HG02938 (cell line): ENCODE data around the gene TRIM65.
"Not testable (repeated sequence)": the region's sequence is repeated elsewhere in the genome, so short reads cannot be mapped to it uniquely, and the experiment has no call there.

Experiments used
- ATAC-seq: cut with Tn5 transposase; IDR thresholded peaks from one replicate; pipeline ENCODE4 v1.9.1; 2021; ENCODE audit warnings: mild to moderate bottlenecking, moderate library complexity; ENCODE audit not compliant: unreplicated experiment

The TRIM65 gene

DNA sequence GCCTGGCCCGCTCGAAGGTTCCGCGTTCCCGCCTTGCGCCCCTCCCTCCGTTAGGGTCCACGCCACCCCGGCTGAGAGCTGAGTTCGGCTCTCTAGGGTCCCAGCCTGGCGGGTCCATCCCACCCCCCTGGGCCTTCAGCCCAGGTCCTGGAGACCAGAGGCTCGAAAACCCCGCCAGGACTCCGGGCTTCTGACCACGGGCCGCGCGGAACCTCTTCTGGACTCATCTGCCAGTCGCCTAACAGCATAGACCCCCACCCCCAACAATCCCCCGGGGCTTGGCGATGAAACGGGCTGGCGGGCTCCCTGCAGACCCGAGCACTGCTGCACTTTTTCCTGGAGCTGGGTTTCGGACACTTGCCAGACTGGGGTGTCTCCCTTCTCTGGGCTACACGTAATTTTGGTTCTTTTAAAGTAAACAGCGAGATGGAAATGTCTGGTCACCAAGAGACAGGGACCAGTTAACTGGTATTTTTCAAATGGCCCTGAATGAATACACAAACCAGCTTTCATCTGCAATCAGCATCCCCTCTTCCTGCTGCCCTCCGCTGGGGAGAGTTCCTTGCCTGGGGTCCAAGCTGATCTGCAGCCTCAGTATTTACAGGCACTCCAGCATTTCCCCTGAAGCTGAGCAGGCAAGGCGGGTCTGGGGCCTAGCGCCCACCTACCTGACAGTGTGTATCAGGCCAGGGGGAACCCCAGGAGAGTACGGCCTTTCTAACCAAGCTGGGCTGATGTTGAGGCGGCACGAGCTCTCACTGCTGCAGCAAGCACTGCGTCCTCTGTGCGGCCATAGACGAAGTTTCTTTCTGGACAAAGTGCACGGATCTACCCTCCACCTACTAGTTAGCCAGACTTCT lies 639 bp upstream of the TRIM65 start:
- no peak for ATAC-seq

DNA sequence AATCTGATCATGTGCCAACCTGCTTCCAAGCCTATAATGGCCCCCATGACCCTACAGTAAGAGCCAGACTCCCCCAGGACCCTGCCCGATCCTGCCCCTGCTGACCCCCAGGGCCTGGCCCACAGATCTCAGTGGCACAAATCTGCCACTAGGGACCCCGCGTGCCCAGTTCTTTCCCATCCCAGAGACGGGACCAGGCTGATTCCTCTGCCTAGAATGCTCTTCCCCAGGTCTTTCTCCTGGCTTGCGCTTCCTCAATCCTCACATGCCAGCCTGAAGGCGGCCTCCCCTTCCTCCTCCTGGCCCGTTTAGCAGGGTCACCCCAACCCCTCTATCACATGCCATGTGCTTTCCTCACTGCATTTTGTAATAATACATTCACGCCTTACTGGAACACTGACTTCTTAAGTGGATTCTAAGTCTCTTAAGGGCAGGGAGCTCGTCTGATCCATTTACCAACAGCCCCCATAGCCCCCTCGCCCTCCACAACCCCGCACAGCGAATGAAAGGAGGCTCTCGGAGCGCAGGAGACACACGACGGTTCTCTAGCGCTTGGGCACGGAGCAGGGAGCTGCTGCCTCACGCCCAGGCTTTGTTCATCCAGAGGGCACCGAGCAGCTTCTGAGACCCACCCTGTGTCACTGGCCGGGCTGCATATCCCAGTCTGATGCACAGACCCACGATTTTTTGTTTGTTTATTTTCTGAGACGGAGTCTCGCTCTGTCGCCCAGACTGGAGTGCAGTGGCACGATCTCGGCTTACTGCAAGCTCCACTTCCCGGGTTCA lies 1.2 kb downstream of the TRIM65 start:
- no peak for ATAC-seq

- no peak for ATAC-seq
These were observed 2.6 kb downstream of the TRIM65 start for GRCh38 chr17:75894049-75894733.

- no peak for ATAC-seq
These were observed 3.3 kb downstream of the TRIM65 start for GRCh38 chr17:75893305-75894048.

DNA sequence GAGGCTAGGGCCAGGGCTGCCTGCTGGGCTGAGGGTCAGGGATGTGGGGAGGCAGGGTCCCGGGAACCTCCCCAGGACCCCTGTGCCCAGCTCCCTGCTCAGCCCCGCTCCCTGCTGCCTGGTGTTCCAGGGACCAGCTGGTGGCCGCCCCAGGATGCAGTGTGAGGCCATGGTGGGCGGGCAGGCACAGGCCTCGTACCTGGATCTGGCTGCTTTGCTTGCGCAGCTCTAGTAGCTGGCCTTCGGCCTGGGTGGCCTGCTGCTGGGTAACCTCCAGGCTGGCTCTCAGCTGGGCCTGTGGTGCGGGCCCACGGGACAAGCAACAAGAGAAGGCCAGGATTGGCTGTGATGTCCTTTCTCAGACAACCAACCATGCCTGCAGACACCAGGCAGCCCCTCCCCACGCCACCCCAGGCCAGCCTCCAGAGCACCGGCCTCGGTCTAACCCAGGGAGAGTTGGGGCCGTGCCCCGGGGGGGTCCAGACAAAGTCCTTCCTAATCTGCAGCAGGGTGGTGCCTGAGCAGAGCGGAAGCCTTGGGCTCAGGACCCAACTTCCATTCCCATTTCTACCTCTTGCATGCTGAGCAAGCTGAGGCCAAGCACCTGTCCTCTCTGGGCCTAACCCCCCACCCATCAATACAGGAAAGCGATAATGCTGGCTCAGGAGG lies 4.1 kb downstream of the TRIM65 start:
- no peak for ATAC-seq

GRCh38 chr17:75891605-75892555 lies 4.9 kb downstream of the TRIM65 start:
- no peak for ATAC-seq

DNA sequence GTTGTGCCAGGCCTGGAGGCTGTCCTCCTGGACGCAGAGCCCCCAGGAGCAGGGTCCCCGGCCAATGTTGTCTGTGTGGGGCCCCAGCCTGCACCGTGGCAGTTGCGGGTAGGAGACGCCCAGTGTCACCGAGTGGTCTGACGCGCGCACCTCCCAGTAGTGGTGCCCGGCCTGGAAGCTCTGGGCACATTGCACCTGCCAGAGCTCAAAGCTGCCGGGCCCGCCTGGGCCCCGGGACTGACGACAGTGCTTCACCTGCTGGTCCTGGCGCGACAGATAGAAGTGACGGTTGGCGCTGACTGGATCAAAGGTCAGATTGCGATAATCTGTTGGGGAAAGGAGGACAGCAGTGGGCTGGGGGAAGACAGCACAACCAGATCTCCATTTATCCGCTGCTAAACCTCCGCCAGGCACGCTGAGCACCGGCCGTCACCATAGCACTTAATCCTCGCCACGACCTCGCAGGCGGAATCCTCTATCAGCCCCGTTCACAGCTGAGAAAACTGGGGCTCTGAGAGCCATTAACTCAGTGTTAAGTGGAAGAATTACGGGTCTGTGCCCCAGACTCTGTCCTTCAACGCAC lies 5.6 kb downstream of the TRIM65 start:
- ATAC-seq: no peak

- no peak for ATAC-seq
These were observed 7.3 kb downstream of the TRIM65 start for GRCh38 chr17:75889454-75889853.

- no peak for ATAC-seq
These were observed 8.3 kb downstream of the TRIM65 start for GRCh38 chr17:75888484-75888883.

- ATAC-seq: not testable (repeated sequence)
These were observed 10.9 kb downstream of the TRIM65 start for GRCh38 chr17:75885860-75886259.

- ATAC-seq: no peak
These were observed 11.3 kb downstream of the TRIM65 start for GRCh38 chr17:75885431-75885830.

DNA sequence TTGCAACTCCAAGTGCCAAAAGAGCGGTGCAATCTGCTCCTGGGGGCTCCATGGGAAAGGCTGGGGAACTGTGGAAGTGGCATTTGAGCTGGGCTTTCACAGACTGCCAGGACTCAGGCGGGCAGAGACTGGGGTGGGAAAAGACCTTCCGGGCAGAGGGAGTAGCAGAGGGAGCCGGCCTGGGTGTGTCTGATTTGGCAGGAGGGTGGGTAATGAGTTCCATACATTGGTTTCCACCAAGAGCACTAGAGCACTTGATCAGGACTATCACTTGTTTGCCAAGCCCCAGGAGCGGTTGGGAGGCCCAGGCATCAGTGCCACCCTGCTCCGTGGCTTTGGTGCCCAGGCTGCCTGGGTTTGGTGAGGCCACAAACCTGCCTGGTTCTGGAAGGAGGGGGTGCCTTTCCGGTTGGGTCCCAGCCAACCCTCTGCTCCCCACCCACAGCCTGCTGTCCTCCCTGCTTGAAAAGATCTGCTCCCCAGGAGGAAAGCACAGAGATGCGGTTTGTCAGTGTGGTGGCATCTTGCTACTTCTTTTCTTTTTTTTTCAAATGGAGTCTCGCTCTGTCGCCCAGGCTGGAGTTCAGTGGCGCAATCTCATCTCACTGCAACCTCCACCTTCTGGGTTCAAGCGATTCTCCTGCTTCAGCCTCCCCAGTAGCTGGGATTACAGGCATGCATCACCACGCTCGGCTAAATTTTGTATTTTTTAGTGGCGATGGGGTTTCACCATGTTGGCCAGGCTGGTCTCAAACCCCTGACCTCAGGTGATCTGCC lies 14.9 kb downstream of the TRIM65 start:
- ATAC-seq: no peak

- no peak for ATAC-seq
These were observed 16.5 kb downstream of the TRIM65 start for GRCh38 chr17:75880266-75880665.

GRCh38 chr17:75878174-75878998 lies 18.4 kb downstream of the TRIM65 start, which contains the start of gene TRIM47:
Gene TRIM47 (minus strand): TSS chr17:75878581. CDS start chr17:75878548, 33 bp downstream.
- ATAC-seq: no peak

DNA sequence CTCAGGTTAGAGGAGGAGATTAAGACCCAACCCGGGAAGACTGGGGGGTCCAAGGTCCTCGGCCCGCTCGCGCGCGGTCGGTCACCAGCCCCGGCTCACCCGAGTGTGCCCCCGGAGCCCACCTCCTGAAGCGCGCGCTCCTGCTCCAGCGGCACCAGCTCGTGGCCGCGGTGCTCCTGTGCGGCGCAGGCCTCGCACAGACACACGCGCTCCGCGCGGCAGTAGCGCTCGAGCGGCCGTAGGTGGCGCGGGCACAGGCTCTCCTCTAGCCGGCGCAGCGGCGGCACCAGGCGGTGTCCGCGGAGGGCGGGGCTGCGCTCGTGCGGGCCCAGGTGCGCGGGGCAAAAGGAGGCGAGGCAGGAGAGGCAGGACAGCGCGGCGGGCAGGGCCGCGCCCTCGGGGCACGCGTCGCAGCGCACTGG lies 19.0 kb downstream of the TRIM65 start:
- no peak for ATAC-seq

DNA sequence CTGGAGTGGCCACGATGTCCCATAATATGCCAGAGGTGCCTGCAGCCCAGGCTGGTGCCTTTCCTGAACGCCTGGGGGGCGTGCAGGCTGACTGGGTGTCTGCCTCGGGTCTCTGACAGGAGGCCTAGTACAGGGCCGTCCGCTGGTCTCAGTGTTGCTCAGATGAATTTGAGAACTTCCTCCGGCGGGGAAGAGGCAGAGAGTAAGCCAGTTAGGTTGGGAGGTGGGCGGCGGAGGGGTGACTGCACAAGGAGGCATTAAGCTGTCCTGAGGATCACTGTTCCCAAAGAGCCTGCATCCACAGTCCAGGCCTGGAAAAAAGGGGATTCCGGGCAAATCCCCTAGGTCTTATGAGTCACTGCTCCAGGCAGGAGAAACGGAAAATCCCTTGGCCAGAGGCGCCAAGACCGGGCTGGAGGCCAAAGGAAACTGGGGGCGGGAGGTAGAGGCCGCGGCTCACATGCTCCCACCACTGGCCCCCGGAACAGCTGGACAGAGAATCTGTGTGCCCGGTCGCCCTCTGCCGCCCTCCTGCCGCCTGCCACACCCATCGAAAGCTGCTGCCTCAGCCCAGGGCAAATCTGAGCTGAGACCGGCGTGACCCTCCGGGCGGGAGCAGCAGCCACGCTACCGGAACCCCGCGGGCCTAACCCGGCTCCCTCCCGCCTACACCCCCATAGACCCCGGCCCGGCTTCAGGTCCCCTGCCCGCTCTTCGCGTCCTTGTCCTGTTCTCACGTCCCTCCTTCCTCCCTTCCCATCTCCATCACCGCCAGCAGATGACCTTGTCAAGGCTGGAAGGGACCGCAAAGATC lies 19.6 kb downstream of the TRIM65 start:
- ATAC-seq: no peak
